H9 (cell line): ENCODE results near the gene ZNF793. TPM values are rescaled to one million over a fixed set of nuclear protein-coding genes. Genes with fewer than 3 reads are reported as not detected.
A peak's percentile ranks its signal among the peaks of the same experiment; 100 is the strongest.

Experiments
- DNase-seq: peaks from one replicate; pipeline ENCODE4 v3.0.0-alpha.2; 2017
- H2AFZ ChIP-seq: one replicate; pipeline ENCODE4 v1.6.1; 2013; ENCODE audit warnings: mild to moderate bottlenecking, low read length, control low read depth, moderate library complexity
- H2AK5ac ChIP-seq: 2 replicates; pipeline ENCODE4 v1.6.1; 2013; ENCODE audit warnings: low read length, control low read depth, mixed read lengths; ENCODE audit not compliant: insufficient read length
- H2BK120ac ChIP-seq: one replicate; pipeline ENCODE4 v1.6.1; 2013; ENCODE audit warnings: low read depth, mild to moderate bottlenecking, low read length, control low read depth, inconsistent platforms; ENCODE audit not compliant: poor library complexity, severe bottlenecking
- H2BK12ac ChIP-seq: 2 replicates; pipeline ENCODE4 v1.6.1; 2013; ENCODE audit warnings: low read length, control low read depth, mixed read lengths, low read depth; ENCODE audit not compliant: insufficient read length
- H2BK15ac ChIP-seq: 2 replicates; pipeline ENCODE4 v1.6.1; 2013; ENCODE audit warnings: low read depth, low read length, control low read depth
- H2BK20ac ChIP-seq: one replicate; pipeline ENCODE4 v1.6.1; 2013; ENCODE audit warnings: low read depth, mild to moderate bottlenecking, low read length, control low read depth, inconsistent platforms; ENCODE audit not compliant: poor library complexity, severe bottlenecking
- H2BK5ac ChIP-seq: 2 replicates; pipeline ENCODE4 v1.6.1; 2013; ENCODE audit warnings: low read length, control low read depth, mixed read lengths; ENCODE audit not compliant: insufficient read length
- H3K14ac ChIP-seq: 2 replicates; pipeline ENCODE4 v1.6.1; 2013; ENCODE audit warnings: low read length, control low read depth; ENCODE audit not compliant: insufficient read depth
- H3K18ac ChIP-seq: 2 replicates; pipeline ENCODE4 v1.6.1; 2013; ENCODE audit warnings: low read depth, mild to moderate bottlenecking, mixed read lengths, low read length, control low read depth; ENCODE audit not compliant: insufficient read length
- H3K23ac ChIP-seq: 2 replicates; pipeline ENCODE4 v1.6.1; 2013; ENCODE audit warnings: low read length, control low read depth, mixed read lengths, low read depth; ENCODE audit not compliant: insufficient read length
- H3K23me2 ChIP-seq: 2 replicates; pipeline ENCODE4 v1.6.1; 2013; ENCODE audit warnings: low read depth, mild to moderate bottlenecking, mixed read lengths, low read length, control low read depth; ENCODE audit not compliant: insufficient read length, poor library complexity, severe bottlenecking
- H3K27ac ChIP-seq: 2 replicates; pipeline ENCODE4 v1.5.1; 2013; ENCODE audit warnings: low read length, control low read depth, mixed read lengths, low read depth; ENCODE audit not compliant: insufficient read length
- H3K27me3 ChIP-seq: 2 replicates; pipeline ENCODE4 v1.6.1; 2013; ENCODE audit warnings: low read length, control low read depth, inconsistent platforms; ENCODE audit not compliant: insufficient read depth
- H3K4ac ChIP-seq: 2 replicates; pipeline ENCODE4 v1.6.1; 2013; ENCODE audit warnings: low read depth, mild to moderate bottlenecking, control low read depth, inconsistent platforms, low read length, moderate library complexity
- H3K4me1 ChIP-seq: 2 replicates; pipeline ENCODE4 v1.6.1; 2013; ENCODE audit warnings: low read length, control low read depth, inconsistent platforms; ENCODE audit not compliant: insufficient read depth
- H3K4me2 ChIP-seq: 2 replicates; pipeline ENCODE4 v1.6.1; 2013; ENCODE audit warnings: low read length, control low read depth, mixed read lengths; ENCODE audit not compliant: insufficient read length, insufficient read depth
- H3K56ac ChIP-seq: 2 replicates; pipeline ENCODE4 v1.6.1; 2013; ENCODE audit warnings: low read depth, mild to moderate bottlenecking, mixed read lengths, low read length, control low read depth; ENCODE audit not compliant: insufficient read length
- H3K79me1 ChIP-seq: 2 replicates; pipeline ENCODE4 v1.6.1; 2013; ENCODE audit warnings: low read depth, mild to moderate bottlenecking, moderate library complexity, low read length, control low read depth, inconsistent platforms; ENCODE audit not compliant: insufficient read depth, poor library complexity, severe bottlenecking
- H3K79me2 ChIP-seq: 2 replicates; pipeline ENCODE4 v1.6.1; 2013; ENCODE audit warnings: low read length, control low read depth, inconsistent platforms; ENCODE audit not compliant: insufficient read depth
- H3K9ac ChIP-seq: 2 replicates; pipeline ENCODE4 v1.6.1; 2013; ENCODE audit warnings: low read length, control low read depth, mixed read lengths; ENCODE audit not compliant: insufficient read length; ENCODE audit errors: extremely low read depth
- H3K9me3 ChIP-seq: one replicate; pipeline ENCODE4 v1.6.1; 2013; ENCODE audit warnings: low read depth, low read length, inconsistent platforms; ENCODE audit not compliant: control insufficient read depth
- H3T11ph ChIP-seq: one replicate; pipeline ENCODE4 v1.6.1; 2013; ENCODE audit warnings: mild to moderate bottlenecking, low read length, control low read depth, inconsistent platforms
- H4K20me1 ChIP-seq: one replicate; pipeline ENCODE4 v1.6.1; 2013; ENCODE audit not compliant: control insufficient read depth, insufficient read length, insufficient read depth
- H4K5ac ChIP-seq: 2 replicates; pipeline ENCODE4 v1.6.1; 2013; ENCODE audit warnings: low read depth, mild to moderate bottlenecking, mixed read lengths, low read length, control low read depth; ENCODE audit not compliant: insufficient read length
- H4K8ac ChIP-seq: replicated peaks from 2 replicates; pipeline ENCODE4 v1.6.1; 2013; ENCODE audit warnings: low read length, control low read depth, mixed read lengths, low read depth; ENCODE audit not compliant: insufficient read length
- H4K91ac ChIP-seq: 2 replicates; pipeline ENCODE4 v1.6.1; 2013; ENCODE audit warnings: low read depth, mild to moderate bottlenecking, moderate library complexity, mixed read lengths, low read length, control low read depth; ENCODE audit not compliant: insufficient read length
- H3K27ac Mint-ChIP-seq, 3 experiments: 2 replicates in 2 of 3; 3 replicates in 1 of 3; pipeline ENCODE4 v1.8.0; 2020 to 2021; ENCODE audit warnings: mixed read lengths in 3 of 3, mild to moderate bottlenecking in 1 of 3, moderate library complexity in 1 of 3
- H3K27me3 Mint-ChIP-seq: 2 replicates; pipeline ENCODE4 v1.8.0; 2021; ENCODE audit warnings: low read depth, mild to moderate bottlenecking, moderate library complexity, mixed read lengths
- H3K36me3 Mint-ChIP-seq, 3 experiments: 2 replicates in 2 of 3; 3 replicates in 1 of 3; pipeline ENCODE4 v1.8.0; 2020 to 2021; ENCODE audit warnings: low read depth in 3 of 3, mixed read lengths in 3 of 3; ENCODE audit not compliant: insufficient read depth in 1 of 3
- H3K4me1 Mint-ChIP-seq, 2 experiments: 2 replicates each; pipeline ENCODE4 v1.8.0; 2020; ENCODE audit warnings: mixed read lengths in 2 of 2
- H3K4me3 Mint-ChIP-seq, 2 experiments: 2 replicates in 1 of 2; 3 replicates in 1 of 2; pipeline ENCODE4 v1.8.0; 2020 to 2021; ENCODE audit warnings: mild to moderate bottlenecking in 2 of 2, mixed read lengths in 2 of 2, moderate library complexity in 1 of 2
- H3K9me3 Mint-ChIP-seq, 2 experiments: 2 replicates in 1 of 2; 3 replicates in 1 of 2; pipeline ENCODE4 v1.8.0; 2020; ENCODE audit warnings: mild to moderate bottlenecking in 2 of 2, mixed read lengths in 2 of 2, moderate library complexity in 1 of 2
- WGBS: extraction: QIAGEN DNeasy Blood & Tissue Kit; methylation state at CpG from one replicate; pipeline ENCODE4 v1.1.7; 2013; ENCODE audit warnings: missing lambda C conversion rate, low lambda C conversion rate, mixed read lengths; ENCODE audit not compliant: insufficient read length; ENCODE audit errors: extremely low coverage; 5-methylcytosine and 5-hydroxymethylcytosine counted together
- total RNA-seq: library from RNA; stranded (reverse); gene quantifications from 2 replicates; pipeline ENCODE4 v1.2.1, GENCODE V29; 2021
- TF ChIP-seq, protein P1 (sequence below): fragments of 200-600 bp; sonication (generic); conservative IDR thresholded peaks from 3 replicates; pipeline ENCODE4 v1.8.0; 2021; ENCODE audit warnings: antibody characterized with exemption, mild to moderate bottlenecking

Gene ZNF793
- total RNA-seq, 1 experiment from 2014 or later = 17.1 TPM

DNA sequence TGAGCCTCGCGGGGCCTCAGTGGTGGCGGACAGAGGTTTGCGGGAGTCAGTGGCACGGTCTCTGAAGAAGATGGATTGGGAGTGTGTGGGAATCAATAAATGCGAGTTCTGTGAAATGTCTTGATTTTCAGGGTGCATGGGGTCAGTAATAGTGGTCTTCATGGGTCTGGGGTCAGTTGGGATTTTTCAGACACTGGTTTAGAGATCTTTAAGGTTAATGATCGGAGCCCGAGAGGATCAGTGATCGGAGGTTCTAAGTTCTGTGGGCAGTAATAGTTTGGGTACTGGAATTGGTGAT is 377 bp downstream of the ZNF793 start:
- Histone ChIP-seq H4K20me1 (no peaks in the 10 kb centered on the region), H4K5ac (no peak overlapping the region), H3K9ac (peak overlapping the region; percentile 95), H4K91ac (no peak overlapping the region), H2AK5ac (no peak overlapping the region), H3K4ac (no peak overlapping the region), H2BK15ac (no peak overlapping the region), H3K79me2 (no peaks in the 10 kb centered on the region), H3K27ac (peak overlapping the region; percentile 73), H3K23me2 (peaks cover 14% of the 10 kb centered on the region), H3K4me2 (peak overlapping the region; percentile 85), H3K9me3 (no peaks in the 10 kb centered on the region), H3K56ac (no peak overlapping the region), H4K8ac (no peak overlapping the region), H3K4me1 (peaks cover 3% of the 10 kb centered on the region; the same call in 1 of the 2 replicates), H3K18ac (no peak overlapping the region), H3K23ac (no peak overlapping the region), H3K27me3 (no peaks in the 10 kb centered on the region), H2AFZ (peak overlapping the region; percentile 42), H3T11ph (no peak overlapping the region), H2BK20ac (no peak overlapping the region), H3K79me1 (no peaks in the 10 kb centered on the region), H3K14ac (peak overlapping the region; percentile 24; the same call in 1 of the 2 replicates), H2BK5ac (no peak overlapping the region), H2BK120ac (no peak overlapping the region), H2BK12ac (no peak overlapping the region)
- DNase-seq = no peak
- H3K4me3 Mint-ChIP-seq = no peak overlapping the region
- H3K36me3 Mint-ChIP-seq = peaks cover 31 to 34% (median 33%) of the 10 kb centered on the region in 3 experiments
- TF ChIP-seq, protein P1, sequence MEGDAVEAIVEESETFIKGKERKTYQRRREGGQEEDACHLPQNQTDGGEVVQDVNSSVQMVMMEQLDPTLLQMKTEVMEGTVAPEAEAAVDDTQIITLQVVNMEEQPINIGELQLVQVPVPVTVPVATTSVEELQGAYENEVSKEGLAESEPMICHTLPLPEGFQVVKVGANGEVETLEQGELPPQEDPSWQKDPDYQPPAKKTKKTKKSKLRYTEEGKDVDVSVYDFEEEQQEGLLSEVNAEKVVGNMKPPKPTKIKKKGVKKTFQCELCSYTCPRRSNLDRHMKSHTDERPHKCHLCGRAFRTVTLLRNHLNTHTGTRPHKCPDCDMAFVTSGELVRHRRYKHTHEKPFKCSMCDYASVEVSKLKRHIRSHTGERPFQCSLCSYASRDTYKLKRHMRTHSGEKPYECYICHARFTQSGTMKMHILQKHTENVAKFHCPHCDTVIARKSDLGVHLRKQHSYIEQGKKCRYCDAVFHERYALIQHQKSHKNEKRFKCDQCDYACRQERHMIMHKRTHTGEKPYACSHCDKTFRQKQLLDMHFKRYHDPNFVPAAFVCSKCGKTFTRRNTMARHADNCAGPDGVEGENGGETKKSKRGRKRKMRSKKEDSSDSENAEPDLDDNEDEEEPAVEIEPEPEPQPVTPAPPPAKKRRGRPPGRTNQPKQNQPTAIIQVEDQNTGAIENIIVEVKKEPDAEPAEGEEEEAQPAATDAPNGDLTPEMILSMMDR = no peak
- H3K4me1 Mint-ChIP-seq = no peaks in the 10 kb centered on the region; a peak in 1 of 4 replicates
- H3K27ac Mint-ChIP-seq = no peak overlapping the region
- peaks cover 6 to 23% of the 10 kb centered on the region in 2 experiments; a peak in 4 of 5 replicates for H3K9me3 Mint-ChIP-seq
- no CpG with 5 or more reads among the region's 9 CpGs for WGBS
- no peaks in the 10 kb centered on the region for H3K27me3 Mint-ChIP-seq
